Naive thymus-derived CD8-positive, alpha-beta T cell (primary cell): ENCODE measurements around the gene HIBCH. TPM values are rescaled to one million over a fixed set of nuclear protein-coding genes. Genes with fewer than 3 reads are reported as not detected.
"Not testable (repeated sequence)": the region's sequence is repeated elsewhere in the genome, so short reads cannot be mapped to it uniquely, and the experiment has no call there.

Experiments used
- ATAC-seq, 2 donors: fragments of 150-1000 bp; cut with Tn5 transposase in 1 of 2; sonication (Bioruptor Pico), chemical (Tn5 transposase) in 1 of 2; 1 replicate in 1 of 2; 2 replicates in 1 of 2; pipeline ENCODE4 v1.10.0; 2021; ENCODE audit warnings: mild to moderate bottlenecking in 2 of 2, moderate library complexity in 2 of 2
- POLR2A ChIA-PET: fragments of 350-600 bp; sonication (Branson Sonifier 250); formaldehyde crosslinking; loops from one replicate; lab custom pipeline; 2021; ENCODE audit warnings: antibody characterized with exemption; lab: Charles Lee
- DNase-seq, 10 donors: peaks; one replicate each; pipeline versions ENCODE4 v3.0.0 to v3.0.0-alpha.2; 2020 to 2022
- H3K27ac Mint-ChIP-seq, 10 donors: one replicate each; pipeline ENCODE4 v1.8.0; 2020 to 2022; ENCODE audit warnings: mild to moderate bottlenecking in 10 of 10, mixed read lengths in 10 of 10, moderate library complexity in 4 of 10, inconsistent platforms in 1 of 10
- H3K27me3 Mint-ChIP-seq, 5 donors: one replicate each; pipeline ENCODE4 v1.8.0; 2021 to 2022; ENCODE audit warnings: mixed read lengths in 5 of 5
- H3K36me3 Mint-ChIP-seq, 3 donors: one replicate each; pipeline ENCODE4 v1.8.0; 2020 to 2022; ENCODE audit warnings: mixed read lengths in 3 of 3, mild to moderate bottlenecking in 2 of 3, inconsistent platforms in 1 of 3
- H3K4me1 Mint-ChIP-seq, 4 donors: one replicate each; pipeline ENCODE4 v1.8.0; 2021 to 2022; ENCODE audit warnings: mixed read lengths in 4 of 4
- H3K4me3 Mint-ChIP-seq, 10 donors: one replicate each; pipeline ENCODE4 v1.8.0; 2020 to 2022; ENCODE audit warnings: mild to moderate bottlenecking in 10 of 10, mixed read lengths in 10 of 10, moderate library complexity in 6 of 10, inconsistent platforms in 1 of 10
- H3K9me3 Mint-ChIP-seq, 9 donors: one replicate each; pipeline ENCODE4 v1.8.0; 2020 to 2022; ENCODE audit warnings: mixed read lengths in 9 of 9, mild to moderate bottlenecking in 3 of 9, inconsistent platforms in 1 of 9, moderate library complexity in 1 of 9
- polyA plus RNA-seq, 3 donors: library from polyadenylated mRNA; unstranded; fragments of 300-500 nt; fragmentation: Illumina TruSeq; gene quantifications; one replicate each; pipeline ENCODE4 v1.2.3, GENCODE V29; 2021
- total RNA-seq, 8 experiments: library from RNA in 2 of 8; stranded (reverse) in 2 of 8; gene quantifications; one replicate each; pipeline ENCODE4 v1.2.3 and lab custom pipeline; 2021 to 2026

Gene HIBCH
- total and polyA plus RNA-seq, 5 experiments from 2014 or later: 18.0 to 24.5 (median 19.5) TPM

GRCh38 chr2:190256087-190256486 lies 63.5 kb downstream of the HIBCH start:
- peaks cover 0 to 8% (median 0%) of the 10 kb centered on the region in 9 donors for H3K9me3 Mint-ChIP-seq
- H3K4me3 Mint-ChIP-seq: no peak overlapping the region
- H3K36me3 Mint-ChIP-seq: peaks cover 26 to 57% (median 55%) of the 10 kb centered on the region in 3 donors
- no peak for ATAC-seq
- POLR2A ChIA-PET: no interaction called here
- H3K4me1 Mint-ChIP-seq: no peaks in the 10 kb centered on the region
- no peaks in the 10 kb centered on the region for H3K27me3 Mint-ChIP-seq
- DNase-seq: no peak
- H3K27ac Mint-ChIP-seq: no peak overlapping the region

GRCh38 chr2:190255676-190256075 lies 64.0 kb downstream of the HIBCH start:
- Mint-ChIP-seq H3K27ac (no peak overlapping the region), H3K27me3 (no peaks in the 10 kb centered on the region), H3K9me3 (peaks cover 0 to 8% (median 0%) of the 10 kb centered on the region in 9 donors), H3K4me3 (no peak overlapping the region), H3K36me3 (peaks cover 26 to 59% (median 53%) of the 10 kb centered on the region in 3 donors), H3K4me1 (no peaks in the 10 kb centered on the region)
- ATAC-seq (no peak), DNase-seq (no peak)
- POLR2A ChIA-PET: no interaction called here

- no peaks in the 10 kb centered on the region for H3K27me3 Mint-ChIP-seq
- H3K4me1 Mint-ChIP-seq: no peaks in the 10 kb centered on the region
- H3K4me3 Mint-ChIP-seq: no peak overlapping the region
- no peak overlapping the region for H3K27ac Mint-ChIP-seq
- ATAC-seq (no peak), DNase-seq (no peak)
- H3K9me3 Mint-ChIP-seq: peaks cover 0 to 8% (median 0%) of the 10 kb centered on the region in 9 donors
- POLR2A ChIA-PET: no interaction called here
- peaks cover 28 to 58% (median 52%) of the 10 kb centered on the region in 3 donors for H3K36me3 Mint-ChIP-seq
These were observed 65.4 kb downstream of the HIBCH start for GRCh38 chr2:190254063-190254850.

DNA sequence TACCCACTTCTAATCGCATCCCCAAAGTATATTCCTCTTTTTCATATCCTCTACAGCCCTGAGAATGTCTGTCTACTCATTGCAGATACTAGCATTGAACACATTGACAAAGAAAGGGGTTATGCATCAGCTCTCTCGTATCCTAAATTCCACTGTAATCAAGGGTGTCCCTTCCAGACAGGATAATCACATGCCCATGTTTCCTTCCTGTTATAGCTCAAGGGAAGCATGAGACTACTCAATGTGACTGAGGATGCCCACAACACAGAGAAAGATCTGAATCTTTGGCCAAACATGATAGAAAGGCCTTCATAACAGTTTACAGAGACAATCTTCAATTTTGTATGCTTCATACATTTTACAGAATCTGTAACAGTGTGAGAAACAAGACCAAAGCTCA lies 69.2 kb downstream of the HIBCH start:
- H3K4me3 Mint-ChIP-seq: no peak overlapping the region
- H3K4me1 Mint-ChIP-seq: peaks cover 0 to 4% (median 0%) of the 10 kb centered on the region in 4 donors
- POLR2A ChIA-PET: no interaction called here
- H3K9me3 Mint-ChIP-seq: no peaks in the 10 kb centered on the region
- DNase-seq: no peak
- H3K36me3 Mint-ChIP-seq: peaks cover 26 to 59% (median 45%) of the 10 kb centered on the region in 3 donors
- no peaks in the 10 kb centered on the region for H3K27me3 Mint-ChIP-seq
- H3K27ac Mint-ChIP-seq: no peak overlapping the region
- no peak for ATAC-seq

DNA sequence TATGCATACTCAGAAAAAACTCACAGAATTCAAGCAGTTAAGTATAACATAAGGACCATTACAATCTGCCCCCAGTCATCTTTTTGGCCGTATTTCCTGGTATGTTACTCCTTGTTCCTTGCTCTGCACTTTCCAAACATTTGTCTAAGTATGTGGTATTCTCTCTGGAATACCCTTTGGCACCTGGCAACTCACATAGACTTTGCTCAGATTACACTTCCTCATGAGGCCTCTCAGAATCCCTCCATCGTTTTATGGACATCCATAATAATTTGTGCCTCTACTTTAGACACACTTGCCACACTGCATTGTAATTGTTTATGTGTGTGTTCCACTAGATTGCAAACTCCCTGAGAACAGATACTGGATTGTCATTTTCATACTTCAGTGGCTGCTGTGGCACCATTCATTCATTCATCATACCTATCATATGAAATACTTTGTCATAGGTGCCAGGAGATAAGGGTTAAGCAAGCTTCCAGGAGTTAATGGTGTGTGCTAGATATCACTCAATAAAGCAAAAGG lies 84.0 kb downstream of the HIBCH start:
- Mint-ChIP-seq H3K4me1 (peaks cover 0 to 9% (median 0%) of the 10 kb centered on the region in 4 donors), H3K27ac (no peak overlapping the region), H3K9me3 (peaks cover 0 to 19% (median 8%) of the 10 kb centered on the region in 9 donors), H3K27me3 (no peaks in the 10 kb centered on the region), H3K4me3 (no peak overlapping the region), H3K36me3 (peaks cover 31 to 64% (median 37%) of the 10 kb centered on the region in 3 donors)
- POLR2A ChIA-PET: no interaction called here
- ATAC-seq: no peak
- no peak for DNase-seq

DNA sequence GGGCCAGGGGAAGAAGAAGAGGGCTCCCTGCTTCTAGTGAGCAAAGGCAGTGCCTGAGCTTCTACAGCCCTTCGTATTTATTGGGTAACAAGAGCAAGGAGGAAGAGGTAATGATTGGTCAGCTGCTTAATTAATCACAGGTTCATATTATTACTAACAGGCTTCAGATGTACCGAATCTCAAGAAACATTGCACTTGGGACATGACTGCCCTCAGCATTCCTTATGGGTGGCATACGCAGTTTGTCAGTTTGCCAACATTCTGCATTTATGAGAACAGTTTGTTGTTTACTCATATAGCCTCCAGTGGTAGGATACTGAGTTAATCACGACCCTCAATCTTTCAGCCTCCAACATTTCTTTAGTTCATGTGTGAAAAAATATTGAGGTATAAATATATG lies 84.5 kb downstream of the HIBCH start:
- POLR2A ChIA-PET: no interaction called here
- Mint-ChIP-seq H3K4me3 (no peak overlapping the region), H3K27ac (no peak overlapping the region), H3K9me3 (peaks cover 0 to 14% (median 5%) of the 10 kb centered on the region in 9 donors), H3K36me3 (peaks cover 30 to 59% (median 35%) of the 10 kb centered on the region in 3 donors), H3K27me3 (no peaks in the 10 kb centered on the region), H3K4me1 (peaks cover 0 to 6% (median 0%) of the 10 kb centered on the region in 4 donors)
- ATAC-seq (no peak), DNase-seq (no peak)

DNA sequence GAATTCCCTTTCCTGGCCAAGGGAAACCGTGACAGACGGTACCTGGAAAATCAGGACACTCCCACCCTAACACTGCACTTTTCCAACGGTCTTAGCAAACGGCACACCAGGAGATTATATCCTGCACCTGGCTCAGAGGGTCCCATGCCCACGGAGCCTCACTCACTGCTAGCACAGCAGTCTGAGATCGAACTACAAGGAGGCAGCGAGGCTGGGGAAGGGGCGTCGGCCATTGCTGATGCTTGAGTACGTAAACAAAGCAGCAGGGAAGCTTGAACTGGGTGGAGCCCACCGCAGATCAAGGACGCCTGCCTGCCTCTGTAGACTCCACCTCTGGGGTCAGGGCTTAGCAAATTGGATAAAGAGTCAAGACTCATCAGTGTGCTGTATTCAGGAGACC lies 95.6 kb downstream of the HIBCH start:
- POLR2A ChIA-PET, H3K4me1 Mint-ChIP-seq, DNase-seq, H3K4me3 Mint-ChIP-seq, H3K27me3 Mint-ChIP-seq, ATAC-seq: not testable (repeated sequence)
- Mint-ChIP-seq H3K36me3 (peaks cover 24 to 92% (median 85%) of the 10 kb centered on the region in 3 donors), H3K27ac (peak overlapping the region in 1 of 10 donors; percentile 57), H3K9me3 (peaks cover 0 to 29% (median 15%) of the 10 kb centered on the region in 9 donors)

- ATAC-seq, H3K27me3 Mint-ChIP-seq, H3K4me3 Mint-ChIP-seq, H3K27ac Mint-ChIP-seq, DNase-seq, H3K4me1 Mint-ChIP-seq: not testable (repeated sequence)
- POLR2A ChIA-PET: interaction anchor here (0.6 kb wide), 1 partner anchor 422 kb away, joined by 3 read pairs; no protein-coding TSS in a partner anchor
- Mint-ChIP-seq H3K9me3 (peaks cover 0 to 24% (median 13%) of the 10 kb centered on the region in 9 donors), H3K36me3 (peaks cover 18 to 86% (median 74%) of the 10 kb centered on the region in 3 donors)
These were observed 96.9 kb downstream of the HIBCH start for GRCh38 chr2:190222745-190223144.

DNA sequence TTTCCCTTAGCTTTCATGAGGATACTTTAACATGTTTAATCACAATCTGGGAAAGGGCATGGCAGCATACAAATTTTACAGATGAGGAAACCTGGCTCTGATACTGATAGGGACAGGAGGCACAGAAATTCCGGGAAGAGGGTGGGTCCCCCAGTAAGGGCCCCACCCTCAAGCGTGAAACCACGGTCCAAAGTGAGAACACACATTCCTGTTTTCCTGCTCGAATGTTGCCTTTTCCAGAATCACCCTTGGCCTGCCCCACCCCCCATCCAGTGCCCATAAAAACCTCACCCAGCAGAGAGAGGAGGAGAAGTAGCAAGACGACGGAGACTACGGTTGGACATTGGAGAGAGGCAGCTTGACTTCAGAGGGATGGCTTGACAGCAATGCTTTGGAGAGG lies 98.2 kb downstream of the HIBCH start:
- Mint-ChIP-seq H3K36me3 (peaks cover 18 to 77% (median 68%) of the 10 kb centered on the region in 3 donors), H3K27me3 (no peaks in the 10 kb centered on the region), H3K4me3 (no peak overlapping the region), H3K9me3 (peaks cover 0 to 24% (median 8%) of the 10 kb centered on the region in 9 donors), H3K27ac (no peak overlapping the region), H3K4me1 (peaks cover 5 to 15% (median 9%) of the 10 kb centered on the region in 4 donors)
- POLR2A ChIA-PET: no interaction called here
- ATAC-seq (no peak), DNase-seq (no peak)

DNA sequence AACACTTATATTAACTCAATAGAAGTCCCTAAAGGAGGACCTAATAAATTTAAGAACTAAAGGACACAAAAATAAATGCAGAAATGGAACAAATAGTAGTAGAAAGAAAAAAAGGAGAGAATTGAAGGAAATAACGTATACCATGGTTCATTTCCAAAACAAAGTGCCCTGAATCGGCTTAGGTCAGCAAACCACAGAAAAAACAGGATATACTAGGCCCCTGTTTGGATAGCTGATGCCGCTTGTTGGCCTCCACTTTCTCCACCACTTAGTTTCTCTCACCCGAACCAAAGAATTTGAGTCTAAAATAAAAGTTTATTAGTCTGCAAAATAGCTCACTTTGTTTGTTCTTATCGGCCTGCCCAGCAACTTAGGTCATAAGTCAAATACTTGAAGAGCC lies 100.4 kb downstream of the HIBCH start:
- Mint-ChIP-seq H3K27ac (no peak overlapping the region), H3K36me3 (peaks cover 8 to 67% (median 47%) of the 10 kb centered on the region in 3 donors), H3K4me1 (peaks cover 20 to 38% (median 29%) of the 10 kb centered on the region in 4 donors), H3K27me3 (no peaks in the 10 kb centered on the region), H3K4me3 (no peak overlapping the region), H3K9me3 (peaks cover 0 to 12% (median 5%) of the 10 kb centered on the region in 9 donors)
- POLR2A ChIA-PET: no interaction called here
- DNase-seq (no peak), ATAC-seq (no peak)

GRCh38 chr2:190217616-190218015 lies 102.0 kb downstream of the HIBCH start:
- no peak overlapping the region for H3K27ac Mint-ChIP-seq
- ATAC-seq: no peak
- peaks cover 0 to 63% (median 40%) of the 10 kb centered on the region in 3 donors for H3K36me3 Mint-ChIP-seq

DNA sequence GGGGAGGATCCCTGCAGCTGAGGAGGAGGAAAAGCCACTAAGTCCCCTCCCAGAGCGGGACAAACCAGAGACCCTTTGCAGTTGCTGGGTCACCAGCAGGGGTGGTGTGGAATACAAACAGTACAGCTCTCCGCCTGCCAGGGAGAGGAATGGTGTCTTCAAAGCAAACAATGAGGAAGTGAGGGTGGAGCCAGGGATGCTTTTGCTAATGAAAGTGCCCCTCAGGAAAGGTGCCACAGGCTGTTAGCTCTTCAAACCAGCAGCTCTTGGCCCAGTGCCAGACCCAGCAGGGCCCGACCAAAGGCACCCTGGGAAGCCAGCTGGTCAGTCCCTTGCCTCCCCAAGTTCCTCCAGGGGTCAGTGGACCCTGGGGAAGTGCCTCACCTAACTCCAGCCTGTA lies 102.8 kb downstream of the HIBCH start:
- Mint-ChIP-seq H3K9me3 (no peaks in the 10 kb centered on the region), H3K27me3 (no peaks in the 10 kb centered on the region), H3K4me3 (no peak overlapping the region), H3K4me1 (peaks cover 19 to 40% (median 31%) of the 10 kb centered on the region in 4 donors), H3K27ac (peak overlapping the region in 2 of 10 donors; percentile 7 to 72), H3K36me3 (peaks cover 0 to 58% (median 33%) of the 10 kb centered on the region in 3 donors)
- POLR2A ChIA-PET: no interaction called here
- ATAC-seq (no peak), DNase-seq (peak in 1 of 10 donors; percentile 6)

More at GRCh38 chr2:190217616-190218015, 102.0 kb downstream of the HIBCH start:
- POLR2A ChIA-PET: no interaction called here
- Mint-ChIP-seq H3K4me3 (no peak overlapping the region), H3K4me1 (peaks cover 19 to 40% (median 31%) of the 10 kb centered on the region in 4 donors), H3K9me3 (no peaks in the 10 kb centered on the region), H3K27me3 (no peaks in the 10 kb centered on the region)
- no peak for DNase-seq

GRCh38 chr2:190215620-190216019 lies 104.0 kb downstream of the HIBCH start:
- Mint-ChIP-seq H3K27me3 (no peaks in the 10 kb centered on the region), H3K27ac (peak overlapping the region in 6 of 10 donors; percentile 10 to 81 (median 60)), H3K4me3 (peak overlapping the region in 1 of 10 donors; percentile 49), H3K9me3 (no peaks in the 10 kb centered on the region), H3K4me1 (peaks cover 19 to 40% (median 31%) of the 10 kb centered on the region in 4 donors), H3K36me3 (peaks cover 0 to 48% (median 30%) of the 10 kb centered on the region in 3 donors)
- POLR2A ChIA-PET: interaction anchor here (0.6 kb wide), 1 partner anchor 551 kb away, joined by 3 read pairs; no protein-coding TSS in a partner anchor
- ATAC-seq: no peak
- DNase-seq: no peak
